OCI-LY7 (cell line): ENCODE measurements around the gene HMGN4. TPM values are rescaled to one million over a fixed set of nuclear protein-coding genes. Genes with fewer than 3 reads are reported as not detected.

Source experiments
- BruUV-seq: library from RNA; stranded (reverse); fragments of 400-500 nt; replicated peaks from 2 replicates; lab custom pipeline; 2021; lab: Mats Ljungman, UMichigan
- CTCF ChIA-PET: fragments of 300-600 bp; sonication (Branson Sonifier 250); formaldehyde crosslinking; loops from one replicate; lab custom pipeline; 2022; ENCODE audit warnings: antibody characterized with exemption; ENCODE audit not compliant: unreplicated experiment; lab: Charles Lee
- POLR2A ChIA-PET: fragments of 300-600 bp; sonication (Branson Sonifier 250); formaldehyde crosslinking; loops from one replicate; lab custom pipeline; 2022; ENCODE audit warnings: antibody characterized with exemption; lab: Charles Lee
- DNase-seq: peaks from one replicate; pipeline ENCODE4 v3.0.0-alpha.2; 2015; ENCODE audit warnings: low spot score
- H2AFZ ChIP-seq: fragments of 200-600 bp; sonication (generic), shearing (Covaris generic); 2 replicates; pipeline ENCODE4 v1.6.1; 2014; ENCODE audit warnings: mild to moderate bottlenecking, antibody characterized with exemption, low read length, moderate library complexity
- H3K27ac ChIP-seq: fragments of 200-600 bp; sonication (generic); 2 replicates; pipeline ENCODE4 v1.5.1; 2014; ENCODE audit warnings: mixed run types, low read depth, mild to moderate bottlenecking, moderate library complexity, low read length, inconsistent platforms; ENCODE audit not compliant: poor library complexity, severe bottlenecking
- H3K36me3 ChIP-seq: fragments of 200-600 bp; sonication (generic); 2 replicates; pipeline ENCODE4 v1.6.1; 2014; ENCODE audit warnings: mild to moderate bottlenecking, antibody characterized with exemption, low read length, moderate library complexity, mixed read lengths; ENCODE audit not compliant: insufficient read depth
- H3K4me1 ChIP-seq: fragments of 200-600 bp; sonication (generic); 2 replicates; pipeline ENCODE4 v1.5.1; 2014; ENCODE audit warnings: mild to moderate bottlenecking, low read length; ENCODE audit not compliant: insufficient read depth, poor library complexity, severe bottlenecking
- H3K4me2 ChIP-seq: fragments of 200-600 bp; sonication (generic); 2 replicates; pipeline ENCODE4 v1.6.1; 2014; ENCODE audit warnings: mild to moderate bottlenecking, low read length
- H3K4me3 ChIP-seq: fragments of 200-600 bp; sonication (generic); 2 replicates; pipeline ENCODE4 v1.5.1; 2014; ENCODE audit warnings: mild to moderate bottlenecking, low read depth, low read length; ENCODE audit not compliant: poor library complexity, severe bottlenecking
- H3K79me2 ChIP-seq: fragments of 200-600 bp; sonication (generic); 2 replicates; pipeline ENCODE4 v1.6.1; 2016; ENCODE audit warnings: low read depth, mild to moderate bottlenecking, low read length, moderate library complexity, mixed read lengths; ENCODE audit not compliant: insufficient read depth
- H3K9me2 ChIP-seq: fragments of 200-600 bp; sonication (generic); 2 replicates; pipeline ENCODE4 v1.6.1; 2016; ENCODE audit warnings: mild to moderate bottlenecking, low read length, mixed read lengths; ENCODE audit not compliant: insufficient read depth
- H3K9me3 ChIP-seq: fragments of 200-600 bp; sonication (generic); 2 replicates; pipeline ENCODE4 v1.6.1; 2014; ENCODE audit warnings: mild to moderate bottlenecking, mixed run types, low read length, mixed read lengths
- H4K20me1 ChIP-seq: fragments of 200-600 bp; sonication (generic); 2 replicates; pipeline ENCODE4 v1.6.1; 2014; ENCODE audit warnings: mild to moderate bottlenecking, antibody characterized with exemption, low read length, moderate library complexity, mixed read lengths; ENCODE audit not compliant: insufficient read depth
- EZH2phosphoT487 ChIP-seq: fragments of 200-600 bp; sonication (generic); IDR thresholded peaks from 2 replicates; pipeline ENCODE4 v1.6.1; 2018; ENCODE audit warnings: low read depth, borderline replicate concordance, mild to moderate bottlenecking, mixed run types, antibody characterized with exemption, low read length, moderate library complexity, mixed read lengths
- intact Hi-C: fragments of 100-400 bp; cut with micrococcal nuclease; formaldehyde crosslinking; loops from one replicate; pipeline ENCODE4 v1.10.0; 2022; ENCODE audit not compliant: unreplicated experiment
- total RNA-seq, 2 experiments: library from RNA; depleted of rRNA in 1 of 2; stranded (reverse); fragments of >200 nt in 1 of 2; shearing (Covaris generic) in 1 of 2; gene quantifications; 2 replicates each; pipeline ENCODE4 v1.2.3, GENCODE V29; 2014 to 2022
- TF ChIP-seq, protein P1 (sequence below): fragments of 200-600 bp; sonication (generic); conservative IDR thresholded peaks from 2 replicates; pipeline ENCODE4 v1.5.1; 2014; ENCODE audit warnings: mild to moderate bottlenecking, antibody characterized with exemption, low read length, moderate library complexity, mixed read lengths

The HMGN4 gene
- total RNA-seq, 2 experiments from 2014 or later = 104 to 113 TPM

DNA sequence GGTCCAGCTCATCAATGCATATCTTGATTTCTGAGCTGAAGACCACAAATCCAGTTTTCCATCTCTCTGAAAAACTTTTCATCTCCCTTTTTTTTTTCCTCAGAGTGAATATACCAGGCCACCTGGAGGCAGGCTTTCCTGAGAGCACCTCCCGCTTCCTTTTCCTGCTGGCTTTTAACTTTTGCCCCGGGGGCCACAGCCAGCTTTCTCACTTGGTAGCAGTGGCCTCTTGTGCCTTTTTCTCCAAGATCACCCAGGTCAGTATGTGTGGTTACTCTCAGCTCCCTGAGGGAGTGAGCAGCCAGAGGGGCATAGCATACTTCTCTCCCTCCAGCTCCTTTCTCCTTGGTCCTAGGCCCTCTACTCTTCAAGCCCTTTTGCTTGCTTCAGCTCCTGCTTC, 38.1 kb upstream of the HMGN4 start, which contains the start of gene BTN1A1:
Gene BTN1A1, plus strand, starts transcription at position 202 of the 400 bp plus-strand sequence. CDS start 984 bp downstream, outside the sequence.
- no peak for TF ChIP-seq EZH2phosphoT487
- TF ChIP-seq, protein P1, sequence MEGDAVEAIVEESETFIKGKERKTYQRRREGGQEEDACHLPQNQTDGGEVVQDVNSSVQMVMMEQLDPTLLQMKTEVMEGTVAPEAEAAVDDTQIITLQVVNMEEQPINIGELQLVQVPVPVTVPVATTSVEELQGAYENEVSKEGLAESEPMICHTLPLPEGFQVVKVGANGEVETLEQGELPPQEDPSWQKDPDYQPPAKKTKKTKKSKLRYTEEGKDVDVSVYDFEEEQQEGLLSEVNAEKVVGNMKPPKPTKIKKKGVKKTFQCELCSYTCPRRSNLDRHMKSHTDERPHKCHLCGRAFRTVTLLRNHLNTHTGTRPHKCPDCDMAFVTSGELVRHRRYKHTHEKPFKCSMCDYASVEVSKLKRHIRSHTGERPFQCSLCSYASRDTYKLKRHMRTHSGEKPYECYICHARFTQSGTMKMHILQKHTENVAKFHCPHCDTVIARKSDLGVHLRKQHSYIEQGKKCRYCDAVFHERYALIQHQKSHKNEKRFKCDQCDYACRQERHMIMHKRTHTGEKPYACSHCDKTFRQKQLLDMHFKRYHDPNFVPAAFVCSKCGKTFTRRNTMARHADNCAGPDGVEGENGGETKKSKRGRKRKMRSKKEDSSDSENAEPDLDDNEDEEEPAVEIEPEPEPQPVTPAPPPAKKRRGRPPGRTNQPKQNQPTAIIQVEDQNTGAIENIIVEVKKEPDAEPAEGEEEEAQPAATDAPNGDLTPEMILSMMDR = 0 out of 2 replicates have a peak, but pooled peaks have one; percentile 21
- H4K20me1 ChIP-seq = no peaks in the 10 kb centered on the region
- CTCF ChIA-PET = no interaction called here
- no peaks in the 10 kb centered on the region for H3K9me2 ChIP-seq
- peaks cover 68% of the 10 kb centered on the region for H3K4me1 ChIP-seq
- peaks cover 4% of the 10 kb centered on the region; the same call in 1 of the 2 replicates for H3K9me3 ChIP-seq
- H3K27ac ChIP-seq = peak within 1 kb of the TSS; percentile 98
- no TSS peak for BruUV-seq
- DNase-seq = no peak
- H3K36me3 ChIP-seq = no peaks in the 10 kb centered on the region
- POLR2A ChIA-PET = interaction anchor here (0.5 to 5.0 kb wide), 6 partner anchors 9 to 228 kb away, joined by 3 to 32 read pairs (median 14); no protein-coding TSS in a partner anchor
- H3K79me2 ChIP-seq = no peaks in the 10 kb centered on the region
- H3K4me2 ChIP-seq = peak within 1 kb of the TSS; percentile 88
- peak within 1 kb of the TSS; percentile 60; the same call in 1 of the 2 replicates for H2AFZ ChIP-seq
- intact Hi-C loops = no loop called here
- H3K4me3 ChIP-seq = peak within 1 kb of the TSS; percentile 23

- Histone ChIP-seq H2AFZ (peak overlapping the region; percentile 57), H3K27ac (peak overlapping the region; percentile 98), H3K4me2 (peak overlapping the region; percentile 88), H3K9me3 (peaks cover 4% of the 10 kb centered on the region; the same call in 1 of the 2 replicates), H4K20me1 (no peaks in the 10 kb centered on the region), H3K9me2 (no peaks in the 10 kb centered on the region), H3K4me1 (peaks cover 68% of the 10 kb centered on the region), H3K79me2 (no peaks in the 10 kb centered on the region), H3K36me3 (no peaks in the 10 kb centered on the region), H3K4me3 (peak overlapping the region; percentile 53)
- ChIA-PET POLR2A (interaction anchor here (0.7 to 5.0 kb wide), 11 partner anchors 11 to 343 kb away, joined by 3 to 32 read pairs (median 17); partner anchors contain the start of gene HMGN4), CTCF (interaction anchor here (1.0 to 1.1 kb wide), 2 partner anchors 16 to 19 kb away, joined by 3 to 4 read pairs; no protein-coding TSS in a partner anchor)
- BruUV-seq = TSS peak; percentile 96
- DNase-seq = no peak
- intact Hi-C loops = no loop called here
- TF ChIP-seq, protein P1 = no peak
- no peak for TF ChIP-seq EZH2phosphoT487
Observed at GRCh38 chr6:26501482-26501986, 36.6 kb upstream of the HMGN4 start.
